Activated CD8-positive, alpha-beta memory T cell treated with anti-CD3 and anti-CD28 coated beads, Interleukin-2, amount 50 U/mL, for 24 hours (primary cell): ENCODE data around the gene GRIK5.

Experiments used
- DNase-seq: peaks from one replicate; pipeline ENCODE4 v3.0.0-alpha.2; 2020; ENCODE audit errors: extremely low read depth

The GRIK5 gene

DNA sequence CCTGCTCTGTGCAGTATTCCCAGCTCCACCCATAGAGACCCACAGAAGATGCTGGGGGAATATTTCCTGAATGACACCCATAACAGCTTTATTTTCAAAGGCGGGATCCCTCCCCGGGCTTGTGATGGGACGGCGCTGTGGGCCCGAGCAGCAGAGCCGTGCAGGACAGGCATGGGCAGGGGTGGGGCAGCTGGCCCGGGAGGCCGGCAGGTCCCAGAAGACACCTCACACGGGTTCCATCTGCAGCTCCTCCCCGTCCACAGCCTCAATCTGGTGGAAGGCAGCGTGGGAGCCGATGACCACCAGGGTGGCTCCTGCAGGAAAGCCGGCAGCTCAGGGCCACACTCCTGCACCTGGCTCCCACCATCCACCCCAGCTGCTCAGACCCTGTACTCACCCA, 113.4 kb downstream of the GRIK5 start:
- no peak for DNase-seq

DNA sequence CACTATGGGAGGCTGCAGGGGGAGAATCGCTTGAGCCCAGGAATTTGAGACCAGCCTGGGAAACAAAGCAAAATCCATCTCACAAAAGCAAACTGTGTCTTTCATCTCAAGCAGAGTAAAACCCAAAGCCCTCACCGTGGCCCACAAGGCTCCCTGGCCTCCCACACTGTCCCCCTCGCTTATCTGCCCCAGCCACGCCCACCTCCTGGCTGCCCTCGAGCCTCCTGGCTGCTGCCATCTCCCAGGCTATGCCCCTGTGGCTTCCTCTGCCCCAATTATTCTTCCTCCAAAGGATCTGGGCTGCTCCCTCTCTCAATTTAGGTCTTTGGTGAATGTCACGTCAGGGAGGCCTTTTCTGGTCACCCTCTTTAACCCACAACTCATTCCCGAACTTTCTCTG, 114.5 kb downstream of the GRIK5 start:
- DNase-seq: no peak

DNA sequence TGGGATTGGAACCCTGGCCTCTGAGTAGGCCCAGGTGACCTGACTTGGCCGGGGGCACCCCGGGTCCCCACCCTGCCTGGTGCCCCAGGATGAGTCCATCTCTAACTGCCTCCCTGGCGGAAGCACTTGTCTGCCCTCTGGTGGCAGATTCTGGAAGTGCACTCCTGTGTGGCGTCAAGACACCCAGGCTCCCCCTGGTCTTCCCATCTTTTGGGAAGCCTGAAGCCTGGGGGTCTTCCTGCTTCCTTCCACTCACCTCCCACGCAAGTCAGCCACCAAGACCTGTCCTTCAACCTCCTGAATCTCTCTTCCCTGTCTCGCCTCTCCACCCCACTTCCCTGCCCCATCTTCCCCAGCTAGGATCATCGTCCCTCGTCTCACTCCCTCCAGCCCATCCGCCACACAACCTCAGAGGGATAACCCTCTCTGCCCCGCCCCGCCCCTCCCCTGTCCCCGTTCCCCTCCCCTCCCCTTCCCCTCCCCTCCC, 118.3 kb downstream of the GRIK5 start:
- DNase-seq: peak; percentile 76
